ENCODE measurements around the gene ZNF331.

The ZNF331 gene

DNA sequence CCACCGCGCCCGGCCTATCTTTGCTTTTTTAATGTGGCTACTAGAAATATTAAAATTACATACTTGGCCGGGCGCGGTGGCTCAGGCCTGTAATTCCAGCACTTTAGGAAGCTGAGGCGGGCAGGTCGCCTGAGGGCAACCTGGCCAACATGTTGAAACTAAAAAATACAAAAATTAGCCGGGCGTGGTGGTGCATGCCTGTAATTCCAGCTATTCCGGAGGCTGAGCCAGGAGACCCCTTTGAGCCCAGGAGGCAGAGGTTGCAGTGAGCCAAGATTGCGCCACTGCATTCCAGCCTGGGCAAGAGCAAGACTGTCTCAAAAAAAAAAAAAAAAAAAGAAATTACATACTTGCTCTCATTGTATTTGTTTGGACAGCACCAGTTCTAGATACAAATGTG lies 59.1 kb downstream of the ZNF331 start:
- no peaks in the 10 kb centered on the region for H3K36me3 ChIP-seq (ENCODE audit: insufficient read depth, low read length)
- no peaks in the 10 kb centered on the region for H3K4me1 ChIP-seq (ENCODE audit: insufficient read depth, low read length)
- H3K4me3 ChIP-seq (ENCODE audit: low read length), result no peak overlapping the region
- no peaks in the 10 kb centered on the region for H3K9me3 ChIP-seq (ENCODE audit: low read length)
- no peak overlapping the region for H2AFZ ChIP-seq (ENCODE audit: low read depth, low read length)
- H3K27me3 ChIP-seq (ENCODE audit: insufficient read depth, low read length), result no peaks in the 10 kb centered on the region

DNA sequence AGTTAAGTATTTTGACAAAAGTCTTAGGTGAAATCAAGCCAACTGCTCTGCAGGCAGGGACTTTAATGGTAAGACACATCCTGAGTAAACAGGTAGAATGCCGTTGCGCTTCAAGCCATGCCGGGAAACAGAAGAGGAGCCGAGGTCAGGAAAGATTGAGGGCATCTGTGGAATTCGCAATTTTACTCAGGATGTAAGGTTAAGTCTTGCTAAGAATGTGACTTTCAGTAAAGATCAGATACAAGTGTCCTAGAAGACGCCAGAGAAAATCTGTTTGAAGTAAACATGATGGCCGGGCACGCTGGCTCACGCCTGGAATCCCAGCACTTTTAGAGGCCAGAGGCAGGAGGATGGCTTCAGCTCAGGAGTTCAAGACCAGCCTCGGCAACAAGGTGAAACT lies 60.4 kb downstream of the ZNF331 start:
- Histone ChIP-seq H3K4me3 (ENCODE audit: low read length) (no peak overlapping the region), H3K36me3 (ENCODE audit: insufficient read depth, low read length) (no peaks in the 10 kb centered on the region), H3K9me3 (ENCODE audit: low read length) (no peaks in the 10 kb centered on the region), H3K27me3 (ENCODE audit: insufficient read depth, low read length) (no peaks in the 10 kb centered on the region), H2AFZ (ENCODE audit: low read depth, low read length) (no peak overlapping the region), H3K4me1 (ENCODE audit: insufficient read depth, low read length) (no peaks in the 10 kb centered on the region)

DNA sequence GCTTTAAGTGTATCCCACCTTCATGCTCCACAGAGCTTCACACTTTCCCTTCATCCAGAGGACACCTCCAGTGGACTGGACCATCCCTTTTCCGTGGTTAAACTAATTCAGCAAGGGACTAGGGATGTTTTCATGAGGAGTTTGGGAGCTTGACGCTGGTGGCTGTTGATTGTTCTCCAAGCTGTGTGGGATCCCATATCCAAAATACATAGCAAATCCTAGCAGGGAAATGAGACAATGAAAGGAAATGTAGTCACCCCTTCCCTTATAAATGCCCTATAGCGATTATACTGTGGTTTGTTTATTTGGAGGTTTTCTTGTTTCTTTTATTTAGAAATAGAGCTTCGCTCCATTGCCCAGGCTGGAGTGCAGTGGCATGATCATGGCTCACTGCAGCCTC lies 62.3 kb downstream of the ZNF331 start:
- Histone ChIP-seq H3K36me3 (ENCODE audit: insufficient read depth, low read length) (no peaks in the 10 kb centered on the region), H3K4me1 (ENCODE audit: insufficient read depth, low read length) (no peaks in the 10 kb centered on the region), H3K27me3 (ENCODE audit: insufficient read depth, low read length) (no peaks in the 10 kb centered on the region), H2AFZ (ENCODE audit: low read depth, low read length) (no peak overlapping the region), H3K9me3 (ENCODE audit: low read length) (no peaks in the 10 kb centered on the region), H3K4me3 (ENCODE audit: low read length) (no peak overlapping the region)

GRCh38 chr19:53606031-53606430 lies 68.1 kb downstream of the ZNF331 start:
- H2AFZ ChIP-seq (ENCODE audit: low read depth, low read length), result no peak overlapping the region
- H3K36me3 ChIP-seq (ENCODE audit: insufficient read depth, low read length), result no peaks in the 10 kb centered on the region
- H3K27me3 ChIP-seq (ENCODE audit: insufficient read depth, low read length), result no peaks in the 10 kb centered on the region
- H3K4me1 ChIP-seq (ENCODE audit: insufficient read depth, low read length), result no peaks in the 10 kb centered on the region
- H3K4me3 ChIP-seq (ENCODE audit: low read length), result no peak overlapping the region
- H3K9me3 ChIP-seq (ENCODE audit: low read length), result no peaks in the 10 kb centered on the region

- Histone ChIP-seq H3K4me1 (ENCODE audit: insufficient read depth, low read length) (no peaks in the 10 kb centered on the region), H3K9me3 (ENCODE audit: low read length) (no peaks in the 10 kb centered on the region), H3K4me3 (ENCODE audit: low read length) (no peak overlapping the region), H2AFZ (ENCODE audit: low read depth, low read length) (no peak overlapping the region), H3K36me3 (ENCODE audit: insufficient read depth, low read length) (no peaks in the 10 kb centered on the region), H3K27me3 (ENCODE audit: insufficient read depth, low read length) (no peaks in the 10 kb centered on the region)
These were observed 70.4 kb downstream of the ZNF331 start for GRCh38 chr19:53608381-53608780.

- Histone ChIP-seq H3K27me3 (ENCODE audit: insufficient read depth, low read length) (no peaks in the 10 kb centered on the region), H3K36me3 (ENCODE audit: insufficient read depth, low read length) (no peaks in the 10 kb centered on the region)
These were observed 75.0 kb downstream of the ZNF331 start for GRCh38 chr19:53612762-53613526.

GRCh38 chr19:53621885-53622740 lies 84.2 kb downstream of the ZNF331 start:
- Histone ChIP-seq H3K4me3 (ENCODE audit: low read length) (no peak overlapping the region), H3K27me3 (ENCODE audit: insufficient read depth, low read length) (no peaks in the 10 kb centered on the region), H2AFZ (ENCODE audit: low read depth, low read length) (no peak overlapping the region), H3K4me1 (ENCODE audit: insufficient read depth, low read length) (no peaks in the 10 kb centered on the region), H3K9me3 (ENCODE audit: low read length) (no peaks in the 10 kb centered on the region), H3K36me3 (ENCODE audit: insufficient read depth, low read length) (no peaks in the 10 kb centered on the region)

More at GRCh38 chr19:53612762-53613526, 75.0 kb downstream of the ZNF331 start:
- Histone ChIP-seq H3K4me3 (ENCODE audit: low read length) (no peak overlapping the region), H3K9me3 (ENCODE audit: low read length) (no peaks in the 10 kb centered on the region), H2AFZ (ENCODE audit: low read depth, low read length) (no peak overlapping the region), H3K4me1 (ENCODE audit: insufficient read depth, low read length) (no peaks in the 10 kb centered on the region)

DNA sequence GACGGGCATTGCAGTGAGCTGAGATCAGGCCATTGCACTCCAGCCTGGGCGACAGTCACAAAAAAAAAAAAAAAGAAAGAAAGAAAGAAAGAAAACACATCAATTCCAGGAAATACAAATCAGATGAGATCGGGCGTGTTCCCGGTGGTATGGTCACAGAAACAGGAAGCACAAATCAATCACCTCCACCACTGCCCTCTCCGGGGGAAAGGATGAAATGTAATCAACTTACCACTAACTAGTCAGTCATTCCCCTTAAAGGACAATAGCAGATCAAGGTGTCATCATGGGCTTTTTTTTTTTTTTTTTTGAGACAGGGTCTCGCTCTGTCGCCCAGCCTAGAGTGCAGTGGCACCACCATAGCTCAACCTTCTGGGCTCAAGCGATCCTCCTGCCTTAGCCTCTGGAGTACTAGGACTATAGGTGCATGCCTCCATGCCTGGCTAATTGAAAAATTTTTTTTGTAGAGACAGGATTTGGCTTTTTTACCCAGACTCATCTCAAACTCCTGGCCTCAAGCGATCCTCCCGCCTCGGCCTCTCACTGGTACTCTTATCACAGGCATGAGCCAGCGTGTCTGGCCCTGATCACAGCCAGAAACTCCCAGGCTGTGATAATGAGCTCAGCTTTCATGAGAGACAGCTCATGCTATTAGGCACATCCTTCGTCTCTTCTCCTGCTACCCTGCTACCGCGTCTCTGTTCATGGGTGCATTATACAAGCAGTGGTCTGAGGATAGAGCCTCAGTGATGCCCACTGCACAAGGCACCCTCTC lies 87.0 kb downstream of the ZNF331 start:
- H3K4me3 ChIP-seq (ENCODE audit: low read length), result no peak overlapping the region
- H3K9me3 ChIP-seq (ENCODE audit: low read length), result no peaks in the 10 kb centered on the region
- no peaks in the 10 kb centered on the region for H3K36me3 ChIP-seq (ENCODE audit: insufficient read depth, low read length)
- no peaks in the 10 kb centered on the region for H3K4me1 ChIP-seq (ENCODE audit: insufficient read depth, low read length)
- H3K27me3 ChIP-seq (ENCODE audit: insufficient read depth, low read length), result no peaks in the 10 kb centered on the region
- no peak overlapping the region for H2AFZ ChIP-seq (ENCODE audit: low read depth, low read length)

DNA sequence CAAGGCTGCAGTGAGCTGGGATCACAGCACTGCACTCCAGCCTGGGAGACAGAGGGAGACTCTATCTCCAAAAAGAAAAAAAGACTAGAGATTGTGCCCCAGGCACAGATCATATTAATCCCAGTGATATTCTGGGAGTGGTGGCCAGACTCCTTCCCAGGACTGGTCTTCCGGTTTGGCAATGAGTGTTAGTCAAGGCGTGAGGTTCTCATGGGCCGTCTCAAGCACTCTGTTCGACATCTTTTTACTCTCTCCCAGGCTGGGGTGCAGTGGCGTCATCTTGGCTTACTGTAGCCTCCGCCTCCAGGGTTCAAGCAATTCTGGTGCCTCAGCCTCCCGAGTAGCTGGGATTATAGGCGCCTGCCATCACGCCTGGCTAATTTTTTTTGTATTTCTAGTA lies 88.5 kb downstream of the ZNF331 start:
- no peaks in the 10 kb centered on the region for H3K4me1 ChIP-seq (ENCODE audit: insufficient read depth, low read length)
- no peak overlapping the region for H2AFZ ChIP-seq (ENCODE audit: low read depth, low read length)
- H3K9me3 ChIP-seq (ENCODE audit: low read length), result no peaks in the 10 kb centered on the region
- no peaks in the 10 kb centered on the region for H3K36me3 ChIP-seq (ENCODE audit: insufficient read depth, low read length)
- no peaks in the 10 kb centered on the region for H3K27me3 ChIP-seq (ENCODE audit: insufficient read depth, low read length)
- no peak overlapping the region for H3K4me3 ChIP-seq (ENCODE audit: low read length)

DNA sequence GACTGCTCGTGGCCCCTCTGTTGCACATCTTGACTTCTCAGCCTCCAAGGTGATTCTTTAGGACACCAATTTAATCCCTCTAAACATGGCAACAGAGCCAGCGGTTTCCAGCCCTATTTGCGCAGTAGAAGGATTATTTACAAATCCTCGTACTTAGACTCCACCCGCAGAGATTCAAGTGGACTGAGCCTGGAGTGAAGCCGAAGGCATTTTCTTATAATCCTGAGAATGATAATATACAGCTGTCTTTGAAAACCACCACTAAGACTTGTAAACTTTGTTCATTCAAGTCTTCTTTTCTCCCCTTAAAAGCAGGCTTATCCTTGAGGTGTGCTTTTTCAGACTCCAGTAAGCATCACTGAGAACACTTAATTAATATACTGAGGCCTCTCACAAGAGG lies 89.0 kb downstream of the ZNF331 start:
- Histone ChIP-seq H3K36me3 (ENCODE audit: insufficient read depth, low read length) (no peaks in the 10 kb centered on the region), H3K4me3 (ENCODE audit: low read length) (no peak overlapping the region), H3K4me1 (ENCODE audit: insufficient read depth, low read length) (no peaks in the 10 kb centered on the region), H3K9me3 (ENCODE audit: low read length) (no peaks in the 10 kb centered on the region), H3K27me3 (ENCODE audit: insufficient read depth, low read length) (no peaks in the 10 kb centered on the region), H2AFZ (ENCODE audit: low read depth, low read length) (no peak overlapping the region)

All from neuron (in vitro differentiated cells).